Endothelial cell of umbilical vein (primary cell): Measurements from ENCODE around the gene NTRK2. TPM values are rescaled to one million over a fixed set of nuclear protein-coding genes. Genes with fewer than 3 reads are reported as not detected.

ENCODE experiments used
- BruUV-seq: library from RNA; stranded (reverse); fragments of 400-500 nt; replicated peaks from 2 replicates; lab custom pipeline; 2021; lab: Mats Ljungman, UMichigan
- CTCF ChIA-PET: fragments of 300-600, 350-600 bp; sonication (Branson Sonifier 250); formaldehyde crosslinking; loops from one replicate; lab custom pipeline; 2021; ENCODE audit warnings: antibody characterized with exemption, inconsistent platforms; lab: Charles Lee
- POLR2A ChIA-PET: fragments of 300-600, 350-600 bp; sonication (Branson Sonifier 250); formaldehyde crosslinking; loops from one replicate; lab custom pipeline; 2021; ENCODE audit warnings: antibody characterized with exemption, inconsistent platforms; lab: Charles Lee
- DNase-seq: peaks from one replicate; pipeline ENCODE4 v3.0.0-alpha.2; 2011; ENCODE audit warnings: low read depth, low spot score
- FAIRE-seq: peaks from 2 replicates; lab custom pipeline; 2011; peaks lifted over from hg19 to GRCh38; lab: Jason Lieb, UNC
- H2AFZ ChIP-seq: 2 replicates; pipeline ENCODE4 v1.6.0; 2012; ENCODE audit warnings: low read depth, low read length, control low read depth, inconsistent platforms
- H3K27ac ChIP-seq: 2 replicates; pipeline ENCODE4 v1.5.1; 2011; ENCODE audit warnings: low read depth, mild to moderate bottlenecking, control low read depth, low read length, moderate library complexity; ENCODE audit not compliant: insufficient read depth
- H3K27me3 ChIP-seq, 2 experiments: 2 replicates each; pipeline versions ENCODE4 v1.6.0 to v1.6.1; 2011; ENCODE audit warnings: low read length in 2 of 2, mixed read lengths in 1 of 2; ENCODE audit not compliant: control insufficient read depth in 2 of 2, insufficient read depth in 2 of 2
- H3K36me3 ChIP-seq, 2 experiments: 2 replicates in 1 of 2; 3 replicates in 1 of 2; pipeline ENCODE4 v1.5.1; 2011; ENCODE audit warnings: low read length in 2 of 2, mild to moderate bottlenecking in 1 of 2, moderate library complexity in 1 of 2; ENCODE audit not compliant: control insufficient read depth in 2 of 2, insufficient read depth in 2 of 2; ENCODE audit errors: extremely low read depth in 1 of 2
- H3K4me1 ChIP-seq: 3 replicates; pipeline ENCODE4 v1.5.1; 2011; ENCODE audit warnings: mild to moderate bottlenecking, low read length; ENCODE audit not compliant: control insufficient read depth, insufficient read depth; ENCODE audit errors: extremely low read depth
- H3K4me2 ChIP-seq: 2 replicates; pipeline ENCODE4 v1.6.1; 2011; ENCODE audit warnings: low read length, control low read depth, mixed read lengths; ENCODE audit not compliant: insufficient read depth
- H3K4me3 ChIP-seq, 3 experiments: fragments of 200-600 bp in 1 of 3; sonication (generic), shearing (Covaris generic) in 1 of 3; replicated peaks in 1 of 3; 2 replicates each; pipeline ENCODE4 v1.5.1; 2011 to 2016; ENCODE audit warnings: control low read depth in 3 of 3, low read length in 3 of 3, mild to moderate bottlenecking in 2 of 3, inconsistent platforms in 1 of 3, low read depth in 1 of 3, moderate library complexity in 1 of 3; ENCODE audit not compliant: insufficient read depth in 1 of 3
- H3K79me2 ChIP-seq: 2 replicates; pipeline ENCODE4 v1.6.0; 2012; ENCODE audit warnings: low read length, inconsistent platforms; ENCODE audit not compliant: control insufficient read depth, insufficient read depth
- H3K9ac ChIP-seq: replicated peaks from 2 replicates; pipeline ENCODE3; 2011; ENCODE audit warnings: low read length, control low read depth; ENCODE audit not compliant: insufficient read depth; ENCODE audit errors: extremely low read depth
- H3K9me1 ChIP-seq: replicated peaks from 3 replicates; pipeline ENCODE4 v1.6.0; 2011; ENCODE audit warnings: mild to moderate bottlenecking, low read length; ENCODE audit not compliant: control insufficient read depth, insufficient read depth; ENCODE audit errors: extremely low read depth
- H3K9me3 ChIP-seq: replicated peaks from 2 replicates; pipeline ENCODE4 v1.5.1; 2012; ENCODE audit warnings: low read length, inconsistent platforms; ENCODE audit not compliant: control insufficient read depth, insufficient read depth
- H4K20me1 ChIP-seq: replicated peaks from 2 replicates; pipeline ENCODE3; 2011; ENCODE audit warnings: mild to moderate bottlenecking, low read length; ENCODE audit not compliant: control insufficient read depth, insufficient read depth; ENCODE audit errors: extremely low read depth
- CTCF ChIP-seq, 2 donors: IDR thresholded peaks; 1 replicate in 1 of 2; 2 replicates in 1 of 2; pipeline ENCODE4 v1.5.1; 2011; ENCODE audit warnings: low read length in 2 of 2, mild to moderate bottlenecking in 2 of 2, moderate library complexity in 2 of 2, control low read depth in 1 of 2, inconsistent platforms in 1 of 2, low read depth in 1 of 2; ENCODE audit not compliant: insufficient read depth in 1 of 2; ENCODE audit errors: extremely low read depth in 1 of 2
- EZH2 ChIP-seq: IDR thresholded peaks from 2 replicates; pipeline ENCODE4 v1.6.1; 2012; ENCODE audit warnings: borderline replicate concordance, low read depth, mild to moderate bottlenecking, moderate library complexity, low read length, inconsistent platforms; ENCODE audit not compliant: severe bottlenecking
- FOS ChIP-seq: IDR thresholded peaks from 2 replicates; pipeline ENCODE4 v1.6.1; 2011; ENCODE audit warnings: mild to moderate bottlenecking, low read length, moderate library complexity, borderline replicate concordance; ENCODE audit not compliant: insufficient read depth
- GATA2 ChIP-seq: IDR thresholded peaks from 2 replicates; pipeline ENCODE4 v1.7.0; 2011; ENCODE audit warnings: low read depth, mild to moderate bottlenecking, moderate library complexity, mixed read lengths, low read length; ENCODE audit not compliant: insufficient read length, insufficient read depth
- JUN ChIP-seq: IDR thresholded peaks from 2 replicates; pipeline ENCODE4 v1.6.1; 2011; ENCODE audit warnings: borderline replicate concordance, low read depth; ENCODE audit not compliant: insufficient read length, insufficient read depth
- MAX ChIP-seq: IDR thresholded peaks from 2 replicates; pipeline ENCODE4 v1.6.1; 2011; ENCODE audit not compliant: insufficient read depth, insufficient read length
- MYC ChIP-seq: IDR thresholded peaks from one replicate; pipeline ENCODE4 v1.6.1; 2011; ENCODE audit warnings: mild to moderate bottlenecking, low read depth, low read length
- POLR2A ChIP-seq: IDR thresholded peaks from 2 replicates; pipeline ENCODE4 v1.6.1; 2012; ENCODE audit warnings: low read depth, mild to moderate bottlenecking, control low read depth, low read length
- POLR2AphosphoS5 ChIP-seq: IDR thresholded peaks from 2 replicates; pipeline ENCODE4 v1.6.1; 2012; ENCODE audit warnings: low read depth, mild to moderate bottlenecking, control low read depth, low read length, moderate library complexity; ENCODE audit not compliant: insufficient read depth
- dilution Hi-C: fragments of 300-500 bp; cut with MboI; formaldehyde crosslinking; loops from one replicate; pipeline ENCODE4 v1.15.0; 2019; ENCODE audit warnings: low sequenced_read_pairs; ENCODE audit not compliant: extremely low pct_ligation_motif_present
- intact Hi-C: fragments of 100-400 bp; cut with micrococcal nuclease; formaldehyde crosslinking; loops from one replicate; pipeline ENCODE4 v1.10.0; 2022
- polyA plus RNA-seq, 4 experiments: library from polyadenylated mRNA; depleted of rRNA in 3 of 4; stranded (reverse) in 3 of 4; unstranded in 1 of 4; fragments of >200 nt; gene quantifications; 2 replicates each; pipeline versions ENCODE4 v1.2.1 to v1.2.3, GENCODE V29; 2011 to 2012; ENCODE audit warnings: missing spikeins in 1 of 4
- total RNA-seq: library from RNA; stranded (reverse); gene quantifications from 2 replicates; pipeline ENCODE4 v1.2.3, GENCODE V29; 2021

NTRK2 gene
- total and polyA plus RNA-seq, 2 donors (not counting 3 experiments of a cell fraction or from before 2014, with no cell fraction given), result 0.01 to 0.13 TPM

GRCh38 chr9:85056203-85056572, 386.7 kb downstream of the NTRK2 start:
- no peaks in the 10 kb centered on the region for H3K79me2 ChIP-seq
- H2AFZ ChIP-seq, result no peak overlapping the region
- no peak overlapping the region for H3K27ac ChIP-seq
- no peaks in the 10 kb centered on the region for H3K9me1 ChIP-seq
- no TSS peak for BruUV-seq
- H3K4me2 ChIP-seq, result no peak overlapping the region
- dilution Hi-C loops, result no loop called here
- no peaks in the 10 kb centered on the region for H3K4me1 ChIP-seq
- ChIA-PET POLR2A (no interaction called here), CTCF (no interaction called here)
- H3K36me3 ChIP-seq, result no peaks in the 10 kb centered on the region
- intact Hi-C loops, result no loop called here
- FAIRE-seq (no peak), DNase-seq (no peak)
- TF ChIP-seq JUN (no peak), MYC (no peak), POLR2A (no peak), MAX (no peak), EZH2 (no peak), CTCF (IDR thresholded peaks at IDR 0.05; ENCODE audit: extremely low read depth in 1 of 2, insufficient read depth in 1 of 2, low read depth in 1 of 2, low read length in 2 of 2) (no peak), FOS (no peak), POLR2AphosphoS5 (no peak), GATA2 (no peak)
- H3K27me3 ChIP-seq, result no peaks in the 10 kb centered on the region
- no peaks in the 10 kb centered on the region for H4K20me1 ChIP-seq
- H3K4me3 ChIP-seq, result no peak overlapping the region
- no peak overlapping the region for H3K9ac ChIP-seq
- no peaks in the 10 kb centered on the region for H3K9me3 ChIP-seq
